Measurements from ENCODE around the gene LLGL1.

The LLGL1 gene

GRCh38 chr17:18247613-18248001 is 22.2 kb downstream of the LLGL1 start:
- POLR2A ChIA-PET = no interaction called here
- CTCF ChIA-PET = no interaction called here
- DNase-seq (ENCODE audit: extremely low spot score) = no peak
- TF ChIP-seq PKNOX1 (IDR thresholded peaks at IDR 0.05) (no peak), L3MBTL2 (conservative IDR thresholded peaks at IDR 0.05) (no peak), TARDBP (IDR thresholded peaks at IDR 0.05) (no peak)

- TF ChIP-seq NFRKB (IDR thresholded peaks at IDR 0.05) (no peak), PKNOX1 (IDR thresholded peaks at IDR 0.05) (no peak), FOXA1 (IDR thresholded peaks at IDR 0.05) (no peak), ZNF384 (IDR thresholded peaks at IDR 0.05) (no peak), ARNT (IDR thresholded peaks at IDR 0.05) (no peak), CTBP1 (IDR thresholded peaks at IDR 0.05; ENCODE audit: borderline replicate concordance) (no peak), L3MBTL2 (conservative IDR thresholded peaks at IDR 0.05) (no peak), SUZ12 (IDR thresholded peaks at IDR 0.05) (no peak), SP1 (IDR thresholded peaks at IDR 0.05) (no peak), LEF1 (IDR thresholded peaks at IDR 0.05; ENCODE audit: borderline replicate concordance) (no peak), FOXM1 (IDR thresholded peaks at IDR 0.05; ENCODE audit: borderline replicate concordance) (no peak), ELF4 (IDR thresholded peaks at IDR 0.05) (no peak)
- ChIA-PET POLR2A (no interaction called here), CTCF (interaction anchor here (0.5 to 1.0 kb wide), 2 partner anchors 60 to 64 kb away, joined by 3 to 5 read pairs; no protein-coding TSS in a partner anchor)
- DNase-seq (ENCODE audit: extremely low spot score) = peak; percentile 86
These were observed 22.9 kb downstream of the LLGL1 start for GRCh38 chr17:18248300-18248731.

GRCh38 chr17:18248811-18249210 is 23.4 kb downstream of the LLGL1 start:
- CTCF ChIA-PET = interaction anchor here (1.0 kb wide), 1 partner anchor 64 kb away, joined by 3 read pairs; no protein-coding TSS in a partner anchor
- DNase-seq (ENCODE audit: extremely low spot score) = no peak
- no peak for TF ChIP-seq SUZ12 (IDR thresholded peaks at IDR 0.05)
- POLR2A ChIA-PET = no interaction called here

- no peak for DNase-seq (ENCODE audit: extremely low spot score)
- ChIA-PET POLR2A (no interaction called here), CTCF (no interaction called here)
- TF ChIP-seq SUZ12 (IDR thresholded peaks at IDR 0.05) = no peak
- no peak for TF ChIP-seq BHLHE40 (IDR thresholded peaks at IDR 0.05; ENCODE audit: borderline replicate concordance)
- TF ChIP-seq FOXA1 (IDR thresholded peaks at IDR 0.05) = no peak
- TF ChIP-seq HDGF (IDR thresholded peaks at IDR 0.05; ENCODE audit: borderline replicate concordance) = no peak
- TF ChIP-seq NFRKB (IDR thresholded peaks at IDR 0.05) = no peak
- TF ChIP-seq TARDBP (IDR thresholded peaks at IDR 0.05) = no peak
- TF ChIP-seq ARNT (IDR thresholded peaks at IDR 0.05) = no peak
- TF ChIP-seq SP1 (IDR thresholded peaks at IDR 0.05) = no peak
- no peak for TF ChIP-seq PKNOX1 (IDR thresholded peaks at IDR 0.05)
- no peak for TF ChIP-seq ZNF384 (IDR thresholded peaks at IDR 0.05)
- no peak for TF ChIP-seq FOXM1 (IDR thresholded peaks at IDR 0.05; ENCODE audit: borderline replicate concordance)
- no peak for TF ChIP-seq FOXK2 (IDR thresholded peaks at IDR 0.05)
- no peak for TF ChIP-seq ELF4 (IDR thresholded peaks at IDR 0.05)
- TF ChIP-seq CTBP1 (IDR thresholded peaks at IDR 0.05; ENCODE audit: borderline replicate concordance) = no peak
- TF ChIP-seq LEF1 (IDR thresholded peaks at IDR 0.05; ENCODE audit: borderline replicate concordance) = no peak
- no peak for TF ChIP-seq L3MBTL2 (conservative IDR thresholded peaks at IDR 0.05)
These were observed 24.8 kb downstream of the LLGL1 start for GRCh38 chr17:18250259-18250658.

GRCh38 chr17:18250708-18251107 is 25.3 kb downstream of the LLGL1 start:
- CTCF ChIA-PET = no interaction called here
- POLR2A ChIA-PET = no interaction called here

GRCh38 chr17:18251204-18251603 is 25.8 kb downstream of the LLGL1 start:
- TF ChIP-seq L3MBTL2 (conservative IDR thresholded peaks at IDR 0.05) (no peak), FOXA1 (IDR thresholded peaks at IDR 0.05) (no peak), SUZ12 (IDR thresholded peaks at IDR 0.05) (no peak), FOXK2 (IDR thresholded peaks at IDR 0.05) (no peak), NFRKB (IDR thresholded peaks at IDR 0.05) (no peak), ZNF384 (IDR thresholded peaks at IDR 0.05) (no peak), PKNOX1 (IDR thresholded peaks at IDR 0.05) (no peak), TARDBP (IDR thresholded peaks at IDR 0.05) (no peak), BHLHE40 (IDR thresholded peaks at IDR 0.05; ENCODE audit: borderline replicate concordance) (no peak), HDGF (IDR thresholded peaks at IDR 0.05; ENCODE audit: borderline replicate concordance) (no peak), ARNT (IDR thresholded peaks at IDR 0.05) (no peak), CTBP1 (IDR thresholded peaks at IDR 0.05; ENCODE audit: borderline replicate concordance) (no peak), ELF4 (IDR thresholded peaks at IDR 0.05) (no peak), FOXM1 (IDR thresholded peaks at IDR 0.05; ENCODE audit: borderline replicate concordance) (no peak), SP1 (IDR thresholded peaks at IDR 0.05) (no peak), LEF1 (IDR thresholded peaks at IDR 0.05; ENCODE audit: borderline replicate concordance) (no peak)
- POLR2A ChIA-PET = no interaction called here
- DNase-seq (ENCODE audit: extremely low spot score) = no peak
- CTCF ChIA-PET = no interaction called here

More at GRCh38 chr17:18250708-18251107, 25.3 kb downstream of the LLGL1 start:
- TF ChIP-seq ZNF384 (IDR thresholded peaks at IDR 0.05) = no peak
- TF ChIP-seq FOXA1 (IDR thresholded peaks at IDR 0.05) = no peak
- no peak for TF ChIP-seq PKNOX1 (IDR thresholded peaks at IDR 0.05)
- TF ChIP-seq FOXM1 (IDR thresholded peaks at IDR 0.05; ENCODE audit: borderline replicate concordance) = no peak
- no peak for TF ChIP-seq SP1 (IDR thresholded peaks at IDR 0.05)
- no peak for TF ChIP-seq L3MBTL2 (conservative IDR thresholded peaks at IDR 0.05)
- TF ChIP-seq SUZ12 (IDR thresholded peaks at IDR 0.05) = no peak
- no peak for TF ChIP-seq TARDBP (IDR thresholded peaks at IDR 0.05)
- DNase-seq (ENCODE audit: extremely low spot score) = no peak
